Measurements from ENCODE around the gene AFG3L2. TPM values are rescaled to one million over a fixed set of nuclear protein-coding genes. Genes with fewer than 3 reads are reported as not detected.

Gene AFG3L2
- total RNA-seq, 1 experiment from 2014 or later: 66.7 TPM

- DNase-seq (ENCODE audit: low read depth, low spot score): no peak
- no peak overlapping the region for H3K4me3 ChIP-seq (replicated peaks in 1 of 2; ENCODE audit: low read depth in 1 of 2, low read length in 2 of 2)
- H3K27ac ChIP-seq (ENCODE audit: low read depth, low read length): no peak overlapping the region
- TSS peak; percentile 31 for BruUV-seq (replicated peaks)
- no peaks in the 10 kb centered on the region for H3K9me2 ChIP-seq (ENCODE audit: insufficient read depth)
- no peaks in the 10 kb centered on the region for H3K9me3 ChIP-seq (ENCODE audit: control insufficient read depth in 1 of 2, insufficient read depth in 1 of 2, low read depth in 1 of 2, low read length in 2 of 2)
- no peak for ATAC-seq
- no peak overlapping the region for H3K9ac ChIP-seq (ENCODE audit: low read length)
- peaks cover 0 to 7% of the 10 kb centered on the region in 2 experiments; a peak in 1 of 4 replicates for H3K4me1 ChIP-seq (ENCODE audit: control insufficient read depth in 1 of 2, insufficient read depth in 2 of 2, low read length in 2 of 2)
- H3K27me3 ChIP-seq (ENCODE audit: insufficient read depth, low read length): no peaks in the 10 kb centered on the region
- ChIA-PET CTCF (no interaction called here), RAD21 (ENCODE audit: low non-redundant PET in 1 of 2, low total read pairs in 2 of 2, uncharacterized antibody in 2 of 2, unreplicated experiment in 2 of 2) (no interaction called here), POLR2A (no interaction called here)
- H2AFZ ChIP-seq (ENCODE audit: low read depth, low read length, poor library complexity, severe bottlenecking): no peak overlapping the region
- H3K79me2 ChIP-seq (ENCODE audit: insufficient read depth, low read length): peaks cover 52% of the 10 kb centered on the region
- H4K20me1 ChIP-seq (ENCODE audit: insufficient read depth): no peaks in the 10 kb centered on the region
- peaks cover 16 to 44% of the 10 kb centered on the region in 2 experiments; a peak in 2 of 4 replicates for H3K36me3 ChIP-seq (ENCODE audit: control insufficient read depth in 1 of 2, insufficient read depth in 2 of 2, low read length in 2 of 2)
- TF ChIP-seq ELF1 (IDR thresholded peaks at IDR 0.05; ENCODE audit: borderline replicate concordance, low read depth) (no peak), EZH2 (IDR thresholded peaks at IDR 0.05) (no peak), FOSL1 (IDR thresholded peaks at IDR 0.05; ENCODE audit: low read depth) (no peak), SIN3A (IDR thresholded peaks at IDR 0.05; ENCODE audit: low read depth) (no peak), ZFX (IDR thresholded peaks at IDR 0.05) (no peak), SRF (IDR thresholded peaks at IDR 0.05; ENCODE audit: low read depth) (no peak), YY1 (IDR thresholded peaks at IDR 0.05; ENCODE audit: extremely low read depth, insufficient replicate concordance, low read depth, low read length) (no peak), EZH2phosphoT487 (IDR thresholded peaks at IDR 0.05; ENCODE audit: borderline replicate concordance) (no peak), POLR2A (IDR thresholded peaks at IDR 0.05; ENCODE audit: borderline replicate concordance, extremely low read depth, insufficient read depth, insufficient read length) (no peak), REST (IDR thresholded peaks at IDR 0.05; ENCODE audit: low read depth) (no peak)
- intact Hi-C loops (cut with micrococcal nuclease): loop anchor here (5.0 kb wide), 1 partner anchor 337 kb away; no protein-coding TSS in a partner anchor
- H3K4me2 ChIP-seq (ENCODE audit: low read length): no peak overlapping the region
Observed at GRCh38 chr18:12325726-12326245, 51.2 kb downstream of the AFG3L2 start.

Measured in HCT116 (cell line).